Endothelial cell (in vitro differentiated cells): ENCODE results near the gene SEC16A. TPM values are rescaled to one million over a fixed set of nuclear protein-coding genes. Genes with fewer than 3 reads are reported as not detected.

ENCODE experiments used
- DNase-seq: peaks from one replicate; pipeline ENCODE4 v3.0.0; 2021; ENCODE audit warnings: low spot score
- H3K27ac Mint-ChIP-seq: one replicate; pipeline ENCODE4 v1.8.0; 2021; ENCODE audit warnings: mixed read lengths, inconsistent platforms; ENCODE audit not compliant: unreplicated experiment
- H3K27me3 Mint-ChIP-seq: one replicate; pipeline ENCODE4 v1.8.0; 2021; ENCODE audit warnings: mild to moderate bottlenecking, moderate library complexity, mixed read lengths, inconsistent platforms; ENCODE audit not compliant: unreplicated experiment
- H3K36me3 Mint-ChIP-seq: one replicate; pipeline ENCODE4 v1.8.0; 2021; ENCODE audit warnings: mild to moderate bottlenecking, low read depth, mixed read lengths, inconsistent platforms; ENCODE audit not compliant: unreplicated experiment
- H3K4me1 Mint-ChIP-seq: one replicate; pipeline ENCODE4 v1.8.0; 2021; ENCODE audit warnings: mild to moderate bottlenecking, mixed read lengths, inconsistent platforms; ENCODE audit not compliant: unreplicated experiment
- H3K4me3 Mint-ChIP-seq: one replicate; pipeline ENCODE4 v1.8.0; 2021; ENCODE audit warnings: mild to moderate bottlenecking, mixed read lengths, inconsistent platforms; ENCODE audit not compliant: unreplicated experiment
- H3K9me3 Mint-ChIP-seq: one replicate; pipeline ENCODE4 v1.8.0; 2021; ENCODE audit warnings: mixed read lengths, inconsistent platforms; ENCODE audit not compliant: unreplicated experiment
- CTCF ChIP-seq: fragments of 200-600 bp; sonication (generic); IDR thresholded peaks from one replicate; pipeline ENCODE4 v1.5.0; 2021; ENCODE audit warnings: antibody characterized with exemption; ENCODE audit not compliant: unreplicated experiment
- total RNA-seq: library from RNA; stranded (reverse); fragmentation: NEBNext Ultra II Directional; extraction: Animal tissue kit (Norgen Biotek cat#: 25700); gene quantifications from one replicate; pipeline ENCODE4 v1.2.1, GENCODE V29; 2021; ENCODE audit not compliant: unreplicated experiment

Gene SEC16A
- total RNA-seq, 1 donor from 2014 or later = 79.5 TPM

- no peak for DNase-seq
- TF ChIP-seq CTCF = no peak
- Mint-ChIP-seq H3K4me1 (peaks cover 3% of the 10 kb centered on the region), H3K27me3 (peaks cover 26% of the 10 kb centered on the region), H3K36me3 (peaks cover 8% of the 10 kb centered on the region), H3K4me3 (no peak overlapping the region), H3K9me3 (no peaks in the 10 kb centered on the region), H3K27ac (no peak overlapping the region)
Observed at GRCh38 chr9:136487672-136488071, 4.8 kb upstream of the SEC16A start.

GRCh38 chr9:136486823-136487620, 4.2 kb upstream of the SEC16A start:
- peaks cover 7% of the 10 kb centered on the region for H3K4me1 Mint-ChIP-seq
- peaks cover 6% of the 10 kb centered on the region for H3K36me3 Mint-ChIP-seq
- peaks cover 21% of the 10 kb centered on the region for H3K27me3 Mint-ChIP-seq
- no peak for TF ChIP-seq CTCF
- no peak overlapping the region for H3K4me3 Mint-ChIP-seq
- no peak for DNase-seq
- no peaks in the 10 kb centered on the region for H3K9me3 Mint-ChIP-seq
- H3K27ac Mint-ChIP-seq = no peak overlapping the region

GRCh38 chr9:136486131-136486530, 3.3 kb upstream of the SEC16A start:
- Mint-ChIP-seq H3K36me3 (peaks cover 10% of the 10 kb centered on the region), H3K27ac (no peak overlapping the region), H3K4me1 (peaks cover 16% of the 10 kb centered on the region), H3K9me3 (no peaks in the 10 kb centered on the region), H3K27me3 (peaks cover 21% of the 10 kb centered on the region), H3K4me3 (no peak overlapping the region)
- no peak for DNase-seq
- TF ChIP-seq CTCF = no peak

- DNase-seq = peak; percentile 89
Observed at GRCh38 chr9:136485049-136486045, 2.5 kb upstream of the SEC16A start.

More at GRCh38 chr9:136485049-136486045, 2.5 kb upstream of the SEC16A start:
- Mint-ChIP-seq H3K27ac (peak overlapping the region; percentile 83), H3K27me3 (peaks cover 20% of the 10 kb centered on the region), H3K36me3 (peaks cover 10% of the 10 kb centered on the region), H3K4me3 (peak overlapping the region; percentile 59), H3K9me3 (no peaks in the 10 kb centered on the region), H3K4me1 (peaks cover 18% of the 10 kb centered on the region)
- peak; percentile 89 for TF ChIP-seq CTCF
